ENCODE measurements around the gene IRAK2. TPM values are rescaled to one million over a fixed set of nuclear protein-coding genes. Genes with fewer than 3 reads are reported as not detected.
"Not testable (repeated sequence)": the region's sequence is repeated elsewhere in the genome, so short reads cannot be mapped to it uniquely, and the experiment has no call there.

The IRAK2 gene, protein sequence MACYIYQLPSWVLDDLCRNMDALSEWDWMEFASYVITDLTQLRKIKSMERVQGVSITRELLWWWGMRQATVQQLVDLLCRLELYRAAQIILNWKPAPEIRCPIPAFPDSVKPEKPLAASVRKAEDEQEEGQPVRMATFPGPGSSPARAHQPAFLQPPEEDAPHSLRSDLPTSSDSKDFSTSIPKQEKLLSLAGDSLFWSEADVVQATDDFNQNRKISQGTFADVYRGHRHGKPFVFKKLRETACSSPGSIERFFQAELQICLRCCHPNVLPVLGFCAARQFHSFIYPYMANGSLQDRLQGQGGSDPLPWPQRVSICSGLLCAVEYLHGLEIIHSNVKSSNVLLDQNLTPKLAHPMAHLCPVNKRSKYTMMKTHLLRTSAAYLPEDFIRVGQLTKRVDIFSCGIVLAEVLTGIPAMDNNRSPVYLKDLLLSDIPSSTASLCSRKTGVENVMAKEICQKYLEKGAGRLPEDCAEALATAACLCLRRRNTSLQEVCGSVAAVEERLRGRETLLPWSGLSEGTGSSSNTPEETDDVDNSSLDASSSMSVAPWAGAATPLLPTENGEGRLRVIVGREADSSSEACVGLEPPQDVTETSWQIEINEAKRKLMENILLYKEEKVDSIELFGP
- 1 to 10 TPM; 1.7 to 3.4 TPM for total RNA-seq
- long read RNA-seq, partial matches to known transcripts, result 4 of 4 reads
- long read RNA-seq, other reads (novel, unspliced or antisense), result 0 of 4 reads

DNA sequence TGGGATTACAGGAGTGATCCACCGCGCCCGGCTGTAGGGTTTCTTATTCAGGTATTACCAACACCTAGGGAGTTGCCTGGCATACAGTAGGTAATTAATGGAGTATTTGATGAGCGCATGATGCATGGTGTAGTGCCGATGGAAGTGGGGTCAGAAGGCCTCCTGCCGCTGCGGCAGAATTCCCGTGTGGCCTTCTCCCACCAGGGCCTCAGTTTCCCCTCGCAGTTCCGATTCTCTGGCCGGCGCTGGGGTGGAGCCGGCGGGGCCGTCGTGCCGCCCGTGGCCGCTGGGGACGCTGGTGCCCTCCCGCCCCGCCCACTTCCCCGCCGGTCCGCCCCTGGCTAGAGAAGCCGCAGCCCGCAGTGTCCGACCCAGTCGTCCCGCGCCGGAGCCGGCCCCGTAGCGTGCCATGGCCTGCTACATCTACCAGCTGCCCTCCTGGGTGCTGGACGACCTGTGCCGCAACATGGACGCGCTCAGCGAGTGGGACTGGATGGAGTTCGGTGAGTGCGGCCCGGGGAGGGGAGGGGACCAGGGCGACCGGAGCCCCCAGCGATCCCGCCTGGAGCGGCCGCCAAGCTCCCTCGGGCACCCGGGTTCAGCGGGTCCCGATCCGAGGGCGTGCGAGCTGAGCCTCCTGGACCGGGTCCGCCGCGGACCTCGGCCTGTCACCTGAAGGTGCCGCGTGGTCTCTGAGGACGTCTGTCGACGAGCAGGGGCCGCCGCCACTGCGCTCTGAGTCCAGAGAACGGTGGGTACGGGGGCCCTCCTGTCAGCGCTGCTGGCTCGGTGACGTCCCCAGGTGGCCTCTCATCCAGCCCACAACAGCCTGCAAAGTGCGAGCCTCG is at the start of gene IRAK2:
TSS of gene IRAK2 (plus strand) at position 374 of the 848 bp plus-strand sequence. CDS start at position 410, 36 bp downstream.
- intact Hi-C loops (cut with DNase I, micrococcal nuclease), result loop anchor here in 1 of 2 donors (2.0 kb wide), 1 partner anchor 60 kb away; no protein-coding TSS in a partner anchor
- peak; percentile 96 for ATAC-seq
- DNase-seq, result peak; percentile 57 to 76

DNA sequence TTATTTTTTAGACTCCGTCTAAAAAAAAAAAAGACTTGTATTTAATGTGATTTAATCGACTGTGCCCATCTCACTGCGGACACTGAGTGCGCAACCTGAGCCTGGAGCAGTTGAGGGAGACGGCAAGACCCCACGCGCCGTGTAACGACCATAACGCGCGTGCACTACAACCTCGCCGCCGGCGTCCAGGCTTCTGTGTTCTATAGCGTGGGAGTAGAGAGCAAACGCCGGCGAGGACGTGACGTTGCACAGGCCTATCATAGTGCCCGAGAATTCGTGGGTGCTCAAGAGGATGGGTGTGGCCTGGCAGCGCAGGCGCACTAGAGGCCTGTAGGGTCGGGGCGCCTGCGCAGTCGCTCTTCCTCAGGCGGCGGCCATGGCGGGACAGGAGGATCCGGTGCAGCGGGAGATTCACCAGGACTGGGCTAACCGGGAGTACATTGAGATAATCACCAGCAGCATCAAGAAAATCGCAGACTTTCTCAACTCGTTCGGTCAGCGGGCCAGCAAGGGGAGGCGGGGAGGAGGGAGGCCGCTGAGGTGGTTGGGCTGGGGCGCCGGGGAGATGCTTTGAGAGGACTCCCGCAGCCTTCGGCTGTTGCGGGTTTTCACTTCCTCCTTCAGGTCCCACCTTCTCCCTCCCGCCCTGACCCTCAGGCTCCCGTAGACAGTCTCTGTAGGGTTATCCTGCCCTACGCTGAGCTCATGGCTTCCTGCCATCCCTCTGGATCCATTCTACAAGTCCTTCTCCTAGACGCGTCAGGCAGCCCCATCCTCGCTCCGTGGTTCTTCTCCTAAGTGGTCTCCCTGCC is 49.2 kb upstream of the IRAK2 start, which contains the start of gene BRK1:
TSS of gene BRK1 (plus strand) at position 350 of the 812 bp plus-strand sequence. CDS start at position 377, 27 bp downstream.
- peak; percentile 96 for DNase-seq
- peak; percentile 99 for ATAC-seq
- intact Hi-C loops (cut with DNase I, micrococcal nuclease), result no loop called here

DNA sequence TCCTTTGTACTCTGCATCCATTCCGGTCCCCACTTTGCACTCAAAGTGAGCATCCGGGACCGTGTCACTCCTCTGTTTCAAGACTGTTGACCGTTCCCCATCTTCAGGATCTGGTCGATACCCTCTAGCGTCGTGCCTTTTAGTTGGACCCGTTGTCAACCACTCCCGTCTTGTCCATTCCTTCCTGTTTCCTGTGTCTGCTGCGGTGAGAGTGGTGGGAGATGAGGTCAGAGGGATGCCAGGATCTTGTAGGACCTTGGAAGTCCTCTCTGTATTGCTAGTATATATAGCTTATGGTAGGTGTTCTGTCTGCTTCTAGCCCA is 48.6 kb upstream of the IRAK2 start:
- intact Hi-C loops (cut with DNase I, micrococcal nuclease), result no loop called here
- peak in 1 of 2 donors; percentile 28 for DNase-seq
- peak; percentile 45 for ATAC-seq

DNA sequence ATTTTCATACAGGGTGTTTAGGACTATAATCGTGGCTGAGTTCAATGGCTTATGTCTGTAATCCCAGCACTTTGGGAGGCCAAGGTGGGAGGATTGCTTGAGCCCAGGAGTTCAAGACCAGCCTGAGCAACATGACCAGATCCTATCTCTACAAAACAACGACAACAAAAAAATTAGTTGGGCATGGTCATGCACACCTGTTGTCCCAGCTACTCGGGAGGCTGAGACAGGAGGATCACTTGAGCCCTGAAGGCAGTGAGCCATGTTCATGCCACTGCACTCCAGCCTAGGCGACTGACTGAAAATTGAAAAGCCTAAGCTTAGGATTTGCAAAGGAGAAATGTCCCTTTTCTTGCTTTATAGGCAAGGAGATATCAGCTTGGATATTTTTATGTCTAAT is 47.8 kb upstream of the IRAK2 start:
- ATAC-seq, result no peak
- intact Hi-C loops (cut with DNase I, micrococcal nuclease), result no loop called here

DNA sequence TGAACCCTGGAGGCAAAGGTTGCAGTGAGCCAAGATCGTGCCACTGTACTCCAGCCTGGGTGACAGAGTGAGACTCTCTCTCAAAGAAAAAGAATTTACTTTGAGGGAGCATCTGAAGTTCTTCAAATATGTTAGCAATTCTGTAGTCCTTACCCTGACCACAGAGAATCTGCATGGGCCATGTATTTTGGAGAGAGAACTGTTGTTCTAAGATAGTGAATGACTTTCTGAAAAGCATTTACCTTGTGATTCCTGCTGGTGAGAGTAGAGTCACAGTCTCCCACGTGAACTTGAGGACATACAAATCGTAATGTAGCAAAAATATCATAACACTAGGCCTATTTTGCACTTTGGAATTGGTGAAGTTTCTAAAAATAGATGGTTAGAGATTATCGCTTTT is 45.3 kb upstream of the IRAK2 start:
- intact Hi-C loops (cut with DNase I, micrococcal nuclease), result no loop called here
- ATAC-seq (no peak), DNase-seq (no peak)

More for the DNA sequence above, 47.8 kb upstream of the IRAK2 start:
- DNase-seq, result no peak

DNA sequence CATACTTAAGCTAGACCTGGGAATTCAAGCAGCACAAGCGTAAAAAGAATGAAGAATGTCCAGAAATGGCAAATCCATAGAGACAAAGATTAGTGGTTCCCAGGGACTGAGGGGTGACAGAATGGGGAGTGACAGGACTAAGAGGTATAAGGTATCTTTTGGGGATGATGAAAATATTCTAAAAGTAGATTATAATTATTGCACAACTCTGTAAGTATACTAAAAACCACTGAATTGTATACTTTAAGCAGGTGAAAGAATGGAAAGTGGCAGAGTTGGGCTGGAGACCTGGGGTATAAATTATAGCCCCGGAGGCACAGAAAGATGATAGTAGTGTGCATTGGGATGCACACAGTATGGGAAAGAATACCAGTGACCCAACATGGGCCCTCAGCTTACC is 43.7 kb upstream of the IRAK2 start:
- no peak for DNase-seq
- ATAC-seq, result no peak
- intact Hi-C loops (cut with DNase I, micrococcal nuclease), result no loop called here

DNA sequence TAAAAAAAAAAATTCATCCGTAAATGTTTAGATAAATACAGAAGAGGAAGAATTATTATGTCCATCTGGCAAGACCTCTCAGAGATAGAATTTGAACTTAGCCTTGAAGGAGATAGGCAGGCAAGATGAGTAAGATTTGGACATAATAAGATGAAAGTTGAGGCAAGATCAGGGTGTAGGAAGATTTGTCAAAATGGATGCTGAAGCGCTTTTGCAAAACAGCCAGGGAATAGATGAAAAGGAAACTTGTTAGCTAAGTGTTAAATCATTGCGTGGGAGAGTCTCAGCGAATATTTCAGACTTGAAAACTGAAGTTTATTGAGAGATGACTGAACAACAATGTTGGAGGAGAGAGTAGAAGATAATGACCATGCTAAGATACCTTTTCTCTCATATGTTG is 42.0 kb upstream of the IRAK2 start:
- ATAC-seq (no peak), DNase-seq (no peak)
- intact Hi-C loops (cut with DNase I, micrococcal nuclease), result no loop called here

DNA sequence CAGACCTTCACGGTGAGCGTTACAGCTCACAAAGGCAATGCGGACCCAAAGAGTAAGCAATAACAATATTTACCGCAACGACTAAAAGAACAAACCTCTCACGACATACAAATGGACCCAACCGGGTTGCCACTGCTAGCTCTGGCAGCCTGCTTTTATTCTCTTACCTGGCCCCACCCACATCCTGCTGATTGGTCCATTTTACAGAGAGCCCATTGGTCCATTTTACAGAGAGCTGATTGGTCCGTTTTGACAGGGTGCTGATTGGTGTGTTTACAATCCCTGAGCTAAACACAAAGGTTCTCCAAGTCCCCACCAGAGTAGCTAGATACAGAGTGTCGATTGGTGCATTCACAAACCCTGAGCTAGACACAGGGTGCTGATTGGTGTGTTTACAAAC is 28.8 kb upstream of the IRAK2 start:
- intact Hi-C loops (cut with DNase I, micrococcal nuclease); DNase-seq; ATAC-seq: not testable (repeated sequence)

DNA sequence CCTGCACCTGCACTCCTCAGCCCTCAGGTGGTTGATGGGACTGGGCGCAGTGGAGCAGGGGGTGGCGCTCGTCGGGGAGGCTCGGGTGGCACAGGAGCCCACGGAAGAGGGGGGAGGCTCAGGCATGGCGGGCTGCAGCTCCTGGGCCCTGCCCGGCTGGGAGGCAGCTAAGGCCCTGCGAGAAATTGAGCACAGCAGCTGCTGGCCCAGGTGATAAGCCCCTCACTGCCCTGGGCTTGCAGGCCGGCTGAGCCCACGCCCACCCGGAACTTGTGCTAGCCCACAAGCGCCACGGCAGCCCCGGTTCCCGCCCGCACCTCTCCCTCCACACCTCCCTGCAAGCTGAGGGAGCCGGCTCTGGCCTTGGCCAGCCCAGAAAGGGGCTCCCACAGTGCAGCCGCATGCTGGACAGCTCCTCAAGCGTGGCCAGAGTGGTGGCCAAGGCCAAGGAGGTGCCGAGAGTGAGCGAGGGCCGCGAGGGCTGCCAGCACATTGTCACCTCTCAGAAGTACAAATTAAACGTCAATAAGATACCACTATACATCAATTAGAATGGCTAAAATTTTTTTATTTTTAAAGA is 28.2 kb upstream of the IRAK2 start:
- DNase-seq (no peak), ATAC-seq (no peak)
- intact Hi-C loops (cut with DNase I, micrococcal nuclease), result no loop called here

DNA sequence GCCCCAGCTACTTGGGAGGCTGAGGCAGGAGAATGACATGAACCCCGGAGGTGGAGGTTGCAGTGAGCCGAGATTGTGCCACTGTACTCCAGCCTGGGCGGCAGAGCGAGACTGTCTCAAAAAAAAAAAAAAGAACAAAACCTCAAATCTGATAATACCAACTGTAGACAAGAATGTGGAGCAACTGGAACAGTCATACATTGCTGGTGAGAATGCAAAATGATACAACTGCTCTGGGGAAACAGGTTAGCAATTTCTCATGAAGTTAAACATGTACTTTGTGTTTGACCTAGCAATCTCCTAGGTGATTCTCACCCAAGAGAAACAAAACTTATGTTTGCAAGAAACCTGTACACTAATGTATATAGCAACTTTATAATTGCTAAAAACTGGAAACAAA is 27.5 kb upstream of the IRAK2 start:
- no peak for ATAC-seq
- intact Hi-C loops (cut with DNase I, micrococcal nuclease), result no loop called here
- no peak for DNase-seq

DNA sequence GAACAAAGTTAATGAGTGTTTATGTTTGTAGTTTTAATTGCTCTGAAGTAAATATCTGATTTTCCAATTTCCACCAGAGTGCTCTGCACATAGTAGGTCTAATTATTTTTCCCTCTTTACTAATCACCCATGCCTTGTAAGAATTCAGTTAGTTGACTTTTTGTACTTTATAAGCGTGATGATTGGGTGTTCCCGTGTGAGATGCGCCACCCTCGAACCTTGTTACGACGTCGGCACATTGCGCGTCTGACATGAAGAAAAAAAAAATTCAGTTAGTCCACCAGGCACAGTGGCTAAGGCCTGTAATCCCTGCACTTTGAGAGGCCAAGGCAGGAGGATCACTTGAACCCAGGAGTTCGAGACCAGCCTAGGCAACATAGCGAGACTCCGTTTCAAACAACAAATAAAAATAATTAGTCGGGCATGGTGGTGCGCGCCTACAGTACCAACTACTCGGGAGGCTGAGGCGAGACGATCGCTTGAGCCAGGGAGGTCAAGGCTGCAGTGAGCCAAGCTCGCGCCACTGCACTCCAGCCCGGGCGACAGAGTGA is 23.6 kb upstream of the IRAK2 start:
- DNase-seq, result peak in 1 of 2 donors; percentile 26
- intact Hi-C loops (cut with DNase I, micrococcal nuclease), result no loop called here
- ATAC-seq, result no peak

DNA sequence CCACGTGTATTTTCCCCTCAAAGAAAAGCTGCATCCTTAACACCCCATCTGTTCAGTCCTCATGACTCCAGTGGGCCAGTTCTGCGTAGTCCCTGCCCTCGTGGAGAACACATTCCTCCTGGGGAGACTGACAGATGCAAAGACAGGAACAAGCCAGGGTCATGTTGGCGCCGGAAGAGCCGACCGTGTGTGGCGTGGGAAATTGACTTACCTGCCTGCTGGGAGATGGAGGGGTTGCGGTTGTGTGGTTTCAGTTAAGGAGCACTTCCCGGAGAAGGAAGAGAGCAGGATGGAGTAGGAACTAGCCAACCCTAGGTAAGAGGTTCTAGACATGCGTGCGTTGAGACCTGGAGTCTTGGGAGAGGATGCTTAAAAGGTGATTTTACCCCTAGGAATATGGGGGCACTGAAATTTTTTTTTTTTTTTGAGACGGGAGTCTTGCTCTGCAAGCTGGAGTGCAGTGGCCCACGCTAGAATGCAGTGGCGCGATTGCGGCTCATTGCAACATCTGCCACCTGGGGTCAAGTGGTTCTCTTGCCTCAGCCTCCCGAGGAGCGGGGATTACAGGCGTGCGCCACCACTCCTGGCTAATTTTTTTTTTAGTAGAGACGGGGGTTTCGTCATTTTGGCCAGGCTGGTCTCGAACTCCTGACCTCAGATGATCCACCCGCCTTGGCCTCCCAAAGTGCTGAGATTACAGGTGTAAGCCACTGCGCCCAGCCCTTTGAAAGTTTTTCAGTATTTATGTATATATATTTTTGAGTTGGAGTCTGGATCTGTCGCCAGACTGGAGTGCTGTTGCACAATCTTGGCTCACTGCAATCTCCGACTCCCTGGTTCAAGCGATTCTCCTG is 21.8 kb upstream of the IRAK2 start:
- ATAC-seq (no peak), DNase-seq (peak in 1 of 2 donors; percentile 20)
- intact Hi-C loops (cut with DNase I, micrococcal nuclease), result no loop called here

DNA sequence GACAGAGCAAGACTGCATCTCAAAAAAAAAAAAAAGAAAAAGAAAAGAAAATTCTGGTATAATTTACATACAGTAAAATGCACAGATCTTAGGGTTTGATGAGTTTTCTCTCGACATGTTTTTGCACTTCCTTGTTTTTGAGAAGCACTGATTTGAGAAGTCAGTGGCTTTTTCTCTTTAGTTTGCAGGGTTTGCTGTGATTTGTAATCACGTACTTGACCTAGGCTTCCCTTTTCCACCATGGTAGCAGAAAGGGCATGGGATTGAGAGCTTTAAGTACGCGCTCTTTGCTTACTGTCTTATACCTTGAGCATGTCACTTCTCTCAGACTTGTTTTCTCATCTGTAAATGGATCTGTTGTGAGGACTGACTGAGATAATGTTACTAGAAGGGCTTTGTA is 19.0 kb upstream of the IRAK2 start:
- intact Hi-C loops (cut with DNase I, micrococcal nuclease), result no loop called here
- no peak for DNase-seq
- ATAC-seq, result no peak

DNA sequence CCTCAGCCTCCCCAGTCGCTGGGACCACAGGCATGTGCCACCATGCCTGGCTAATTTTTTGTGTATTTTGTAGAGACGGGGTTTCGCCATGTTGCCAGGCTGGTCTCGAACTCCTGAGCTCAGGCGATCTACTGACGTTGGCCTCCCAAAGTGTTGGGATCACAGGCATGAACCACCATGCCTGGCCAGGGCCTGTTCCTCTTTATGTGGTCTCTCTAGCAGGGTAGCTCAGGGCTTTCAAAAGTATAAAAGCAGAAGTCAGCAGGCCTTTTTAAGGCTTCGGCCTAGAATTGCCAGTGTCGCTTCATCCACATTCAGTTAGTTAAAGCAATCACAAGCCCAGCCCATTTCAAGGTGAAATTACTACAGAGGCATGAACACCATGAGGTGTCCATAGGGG is 15.5 kb upstream of the IRAK2 start:
- intact Hi-C loops (cut with DNase I, micrococcal nuclease), result no loop called here
- DNase-seq (no peak), ATAC-seq (no peak)

DNA sequence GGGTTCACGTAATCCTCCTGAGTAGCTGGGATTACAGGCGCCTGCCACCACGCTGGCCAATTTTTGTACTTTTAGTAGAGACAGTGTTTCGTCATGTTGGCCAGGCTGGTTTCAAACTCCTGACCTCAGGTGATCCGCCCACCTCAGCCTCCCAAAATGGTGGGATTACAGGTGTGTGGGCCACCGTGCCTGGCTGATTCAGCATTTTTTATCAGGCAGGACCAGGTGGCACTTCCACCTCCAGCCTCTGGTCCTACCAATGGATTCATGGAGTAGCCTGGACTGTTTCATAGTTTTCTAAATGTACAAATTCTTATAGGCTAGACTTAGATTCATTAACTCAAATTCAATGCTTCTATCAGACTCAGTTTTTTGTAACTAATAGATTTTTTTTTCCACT is 13.7 kb upstream of the IRAK2 start:
- ATAC-seq (no peak), DNase-seq (no peak)
- intact Hi-C loops (cut with DNase I, micrococcal nuclease), result no loop called here

DNA sequence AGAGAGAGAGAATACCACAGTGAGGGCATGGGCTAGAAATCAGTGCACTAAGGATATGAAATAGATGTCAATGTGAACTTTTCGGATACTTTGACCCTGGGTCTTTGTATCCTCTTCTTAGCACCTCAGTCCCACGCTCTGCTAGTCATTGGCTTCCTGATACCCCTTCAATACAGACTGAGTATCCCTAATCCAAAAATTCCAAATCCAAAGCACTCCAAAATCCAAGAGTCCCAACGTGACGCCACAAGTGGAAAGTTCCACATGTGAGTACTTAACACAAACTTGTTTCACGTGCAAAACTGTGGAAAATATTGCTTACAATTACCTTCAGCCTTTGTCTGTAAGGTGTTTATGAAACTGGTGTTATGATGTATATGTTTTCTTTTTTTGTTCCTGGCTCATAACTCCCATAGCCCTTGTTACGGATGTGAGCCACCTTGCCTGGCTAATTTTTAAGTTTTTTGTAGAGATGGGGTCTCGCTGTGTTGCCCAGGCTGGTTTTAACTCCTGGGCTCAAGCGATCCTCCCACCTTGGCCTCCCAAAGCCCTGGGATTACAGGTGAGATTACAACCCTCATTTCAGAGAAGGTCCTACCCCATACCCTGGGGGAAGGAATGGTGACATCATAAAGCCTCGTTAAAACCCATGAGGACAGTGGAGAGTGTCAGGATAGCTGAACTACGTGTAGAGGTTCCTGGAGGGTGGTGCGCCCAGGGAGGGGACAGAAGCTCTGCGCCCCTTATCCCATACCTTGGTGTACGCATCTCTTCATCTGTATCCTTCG is 10.2 kb upstream of the IRAK2 start:
- intact Hi-C loops (cut with DNase I, micrococcal nuclease), result no loop called here
- peak; percentile 14 for ATAC-seq

More for the DNA sequence above, 10.2 kb upstream of the IRAK2 start:
- no peak for DNase-seq

All from left colon (tissue), 2 donors.